Mesenchymal stem cell (in vitro differentiated cells and primary cell): Measurements from ENCODE around the gene HTR5A.

ENCODE experiments used
- DNase-seq: peaks from one replicate; pipeline ENCODE4 v3.0.0-alpha.2; 2013
- H2AFZ ChIP-seq: one replicate; pipeline ENCODE4 v1.6.1; 2013; ENCODE audit warnings: low read depth, mild to moderate bottlenecking, control low read depth, inconsistent platforms, low read length, moderate library complexity
- H2AK5ac ChIP-seq: 2 replicates; pipeline ENCODE4 v1.6.1; 2013; ENCODE audit warnings: low read length, moderate library complexity, mild to moderate bottlenecking, inconsistent platforms; ENCODE audit not compliant: severe bottlenecking
- H2BK120ac ChIP-seq: one replicate; pipeline ENCODE4 v1.6.1; 2013; ENCODE audit warnings: low read depth, mild to moderate bottlenecking, inconsistent platforms, low read length, moderate library complexity
- H2BK12ac ChIP-seq, 2 experiments: one replicate each; pipeline ENCODE4 v1.6.1; 2013; ENCODE audit warnings: inconsistent platforms in 2 of 2, low read length in 2 of 2, mild to moderate bottlenecking in 2 of 2, moderate library complexity in 2 of 2, control low read depth in 1 of 2
- H2BK15ac ChIP-seq: one replicate; pipeline ENCODE4 v1.6.1; 2013; ENCODE audit warnings: mild to moderate bottlenecking, low read depth, inconsistent platforms; ENCODE audit not compliant: poor library complexity, severe bottlenecking
- H2BK5ac ChIP-seq: 2 replicates; pipeline ENCODE4 v1.6.1; 2013; ENCODE audit warnings: low read depth, mild to moderate bottlenecking, low read length, control low read depth, inconsistent platforms; ENCODE audit not compliant: poor library complexity, severe bottlenecking
- H3K14ac ChIP-seq, 2 experiments: one replicate each; pipeline ENCODE4 v1.6.1; 2013; ENCODE audit warnings: inconsistent platforms in 2 of 2, low read length in 2 of 2, control low read depth in 1 of 2, mild to moderate bottlenecking in 1 of 2, moderate library complexity in 1 of 2
- H3K18ac ChIP-seq, 2 experiments: one replicate each; pipeline ENCODE4 v1.6.1; 2013; ENCODE audit warnings: inconsistent platforms in 2 of 2, low read length in 2 of 2, control low read depth in 1 of 2, low read depth in 1 of 2, mild to moderate bottlenecking in 1 of 2
- H3K23ac ChIP-seq, 2 experiments: one replicate each; pipeline ENCODE4 v1.6.1; 2013; ENCODE audit warnings: inconsistent platforms in 2 of 2, low read length in 2 of 2, mild to moderate bottlenecking in 2 of 2, moderate library complexity in 2 of 2, control low read depth in 1 of 2
- H3K27ac ChIP-seq: 2 replicates; pipeline ENCODE4 v1.5.1; 2013; ENCODE audit warnings: mild to moderate bottlenecking, moderate library complexity, low read length, control low read depth, inconsistent platforms; ENCODE audit not compliant: poor library complexity, severe bottlenecking
- H3K27me3 ChIP-seq, 2 experiments: 2 replicates each; pipeline versions ENCODE4 v1.6.1 to v1.7.0; 2013; ENCODE audit warnings: low read length in 2 of 2, mild to moderate bottlenecking in 2 of 2, moderate library complexity in 2 of 2, control low read depth in 1 of 2, inconsistent platforms in 1 of 2; ENCODE audit not compliant: control insufficient read depth in 1 of 2, insufficient read depth in 1 of 2
- H3K36me3 ChIP-seq, 2 experiments: 2 replicates each; pipeline versions ENCODE4 v1.6.1 to v1.7.0; 2013; ENCODE audit warnings: low read length in 2 of 2, control low read depth in 1 of 2, inconsistent platforms in 1 of 2, low read depth in 1 of 2, mild to moderate bottlenecking in 1 of 2; ENCODE audit not compliant: insufficient read depth in 2 of 2, control insufficient read depth in 1 of 2
- H3K4ac ChIP-seq, 2 experiments: one replicate each; pipeline ENCODE4 v1.6.1; 2013; ENCODE audit warnings: inconsistent platforms in 2 of 2, low read length in 2 of 2, mild to moderate bottlenecking in 2 of 2, moderate library complexity in 2 of 2, control low read depth in 1 of 2, low read depth in 1 of 2
- H3K4me1 ChIP-seq: 2 replicates; pipeline ENCODE4 v1.6.1; 2013; ENCODE audit warnings: low read depth, low read length, control low read depth; ENCODE audit not compliant: control insufficient read depth, insufficient read depth
- H3K4me2 ChIP-seq: 2 replicates; pipeline ENCODE4 v1.6.1; 2013; ENCODE audit warnings: low read length, mild to moderate bottlenecking, inconsistent platforms; ENCODE audit not compliant: poor library complexity, severe bottlenecking
- H3K4me3 ChIP-seq, 2 experiments: 2 replicates each; pipeline versions ENCODE4 v1.5.1 to v1.7.0; 2013; ENCODE audit warnings: low read length in 2 of 2, mild to moderate bottlenecking in 2 of 2, control low read depth in 1 of 2, low read depth in 1 of 2; ENCODE audit not compliant: insufficient read depth in 1 of 2
- H3K79me1 ChIP-seq: replicated peaks from 2 replicates; pipeline ENCODE4 v1.6.1; 2013; ENCODE audit warnings: mild to moderate bottlenecking, control low read depth, low read length, inconsistent platforms; ENCODE audit not compliant: poor library complexity, severe bottlenecking
- H3K9ac ChIP-seq: 2 replicates; pipeline ENCODE4 v1.7.0; 2013; ENCODE audit warnings: mild to moderate bottlenecking, low read length, moderate library complexity
- H3K9me3 ChIP-seq: 2 replicates; pipeline ENCODE4 v1.7.0; 2013; ENCODE audit warnings: mild to moderate bottlenecking, low read length; ENCODE audit not compliant: control insufficient read depth
- H4K8ac ChIP-seq: one replicate; pipeline ENCODE4 v1.6.1; 2013; ENCODE audit warnings: inconsistent platforms, mild to moderate bottlenecking, low read length, moderate library complexity
- H4K91ac ChIP-seq: one replicate; pipeline ENCODE4 v1.6.1; 2013; ENCODE audit warnings: mild to moderate bottlenecking, low read length, inconsistent platforms
- WGBS: methylation state at CpG from one replicate; pipeline ENCODE4 v1.1.7; 2013; ENCODE audit warnings: mixed read lengths; 5-methylcytosine and 5-hydroxymethylcytosine counted together

The HTR5A gene

DNA sequence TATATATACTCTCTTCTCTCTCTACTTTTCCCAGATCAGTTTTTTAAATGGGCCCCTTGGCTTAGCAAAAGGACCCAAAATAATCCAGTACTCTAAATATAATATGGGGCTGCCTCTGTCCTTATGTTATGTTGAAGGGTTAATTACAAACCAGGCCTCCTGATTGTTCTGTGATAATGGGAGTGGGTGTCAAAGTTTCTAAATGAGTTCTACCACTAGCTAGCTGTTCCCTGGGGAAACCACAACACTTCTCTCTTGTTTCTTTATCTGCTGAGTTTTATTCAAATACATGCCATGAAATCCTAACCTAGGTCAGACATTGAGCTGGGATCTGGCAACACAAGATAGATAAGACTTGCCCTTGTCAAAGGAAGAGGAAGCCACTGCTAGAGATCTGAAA is 3.8 kb downstream of the HTR5A start:
- no peaks in the 10 kb centered on the region for H3K79me1 ChIP-seq
- no peaks in the 10 kb centered on the region for H3K36me3 ChIP-seq
- no peak overlapping the region for H3K4ac ChIP-seq
- H2AK5ac ChIP-seq = no peak overlapping the region
- no peaks in the 10 kb centered on the region for H3K9me3 ChIP-seq
- H2BK12ac ChIP-seq = no peak overlapping the region
- peaks cover 6% of the 10 kb centered on the region for H3K4me1 ChIP-seq
- H3K9ac ChIP-seq = no peak overlapping the region
- no peak overlapping the region for H4K8ac ChIP-seq
- no peak overlapping the region for H2BK15ac ChIP-seq
- H4K91ac ChIP-seq = no peak overlapping the region
- H3K4me3 ChIP-seq = no peak overlapping the region
- no peak overlapping the region for H3K18ac ChIP-seq
- no peak overlapping the region for H2AFZ ChIP-seq
- H3K27ac ChIP-seq = no peak overlapping the region
- H2BK120ac ChIP-seq = no peak overlapping the region
- no peak overlapping the region for H3K23ac ChIP-seq
- DNase-seq = no peak
- no peak overlapping the region for H3K14ac ChIP-seq
- H3K27me3 ChIP-seq = peaks cover 13 to 27% of the 10 kb centered on the region in 2 experiments
- H2BK5ac ChIP-seq = no peak overlapping the region
- H3K4me2 ChIP-seq = no peak overlapping the region

DNA sequence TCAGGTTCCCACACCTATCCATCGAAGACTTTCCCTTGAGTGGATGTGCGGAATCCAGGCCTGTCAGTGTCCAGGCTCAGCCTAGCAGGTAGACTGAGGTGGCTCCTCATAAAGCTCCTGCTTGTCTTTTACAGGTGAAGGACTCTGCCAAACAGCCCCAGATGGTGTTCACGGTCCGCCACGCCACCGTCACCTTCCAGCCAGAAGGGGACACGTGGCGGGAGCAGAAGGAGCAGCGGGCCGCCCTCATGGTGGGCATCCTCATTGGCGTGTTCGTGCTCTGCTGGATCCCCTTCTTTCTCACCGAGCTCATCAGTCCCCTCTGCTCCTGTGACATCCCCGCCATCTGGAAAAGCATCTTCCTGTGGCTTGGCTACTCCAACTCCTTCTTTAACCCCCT is 13.9 kb downstream of the HTR5A start:
- Histone ChIP-seq H3K36me3 (no peaks in the 10 kb centered on the region), H3K4me3 (no peak overlapping the region), H3K79me1 (no peaks in the 10 kb centered on the region), H3K14ac (no peak overlapping the region), H2BK12ac (no peak overlapping the region), H2BK120ac (no peak overlapping the region), H2AK5ac (no peak overlapping the region), H3K27ac (no peak overlapping the region), H3K9ac (no peak overlapping the region), H3K4me2 (no peak overlapping the region), H3K27me3 (no peaks in the 10 kb centered on the region), H3K4me1 (no peaks in the 10 kb centered on the region), H2BK15ac (no peak overlapping the region), H4K8ac (no peak overlapping the region), H3K18ac (no peak overlapping the region), H2AFZ (no peak overlapping the region), H3K23ac (no peak overlapping the region), H3K9me3 (no peaks in the 10 kb centered on the region), H2BK5ac (no peak overlapping the region), H3K4ac (no peak overlapping the region), H4K91ac (no peak overlapping the region)
- no peak for DNase-seq
- WGBS = 90% methylated on average over 14 of the region's 14 CpGs

GRCh38 chr7:155084969-155085368 is 14.8 kb downstream of the HTR5A start:
- H3K18ac ChIP-seq = no peak overlapping the region
- no peak overlapping the region for H4K8ac ChIP-seq
- no peak overlapping the region for H3K4me3 ChIP-seq
- no peaks in the 10 kb centered on the region for H3K79me1 ChIP-seq
- H3K23ac ChIP-seq = no peak overlapping the region
- H3K27ac ChIP-seq = no peak overlapping the region
- no peak overlapping the region for H4K91ac ChIP-seq
- H2BK12ac ChIP-seq = no peak overlapping the region
- H2AFZ ChIP-seq = no peak overlapping the region
- H2BK5ac ChIP-seq = no peak overlapping the region
- H3K36me3 ChIP-seq = no peaks in the 10 kb centered on the region
- H3K4ac ChIP-seq = no peak overlapping the region
- no peak overlapping the region for H3K14ac ChIP-seq
- H3K9me3 ChIP-seq = no peaks in the 10 kb centered on the region
- H2AK5ac ChIP-seq = no peak overlapping the region
- no peak overlapping the region for H3K9ac ChIP-seq
- H3K27me3 ChIP-seq = no peaks in the 10 kb centered on the region
- no peak for DNase-seq
- H3K4me2 ChIP-seq = no peak overlapping the region
- no peaks in the 10 kb centered on the region for H3K4me1 ChIP-seq
- no peak overlapping the region for H2BK120ac ChIP-seq
- no peak overlapping the region for H2BK15ac ChIP-seq
- 31% methylated on average over 2 of the region's 5 CpGs for WGBS

- H2BK12ac ChIP-seq = no peak overlapping the region
- no peaks in the 10 kb centered on the region for H3K9me3 ChIP-seq
- no peak overlapping the region for H3K27ac ChIP-seq
- no peak overlapping the region for H3K18ac ChIP-seq
- no peak overlapping the region for H2BK5ac ChIP-seq
- DNase-seq = no peak
- no peak overlapping the region for H2BK15ac ChIP-seq
- no peaks in the 10 kb centered on the region for H3K79me1 ChIP-seq
- H3K9ac ChIP-seq = no peak overlapping the region
- no peak overlapping the region for H3K14ac ChIP-seq
- no peak overlapping the region for H2BK120ac ChIP-seq
- no peak overlapping the region for H4K91ac ChIP-seq
- no peak overlapping the region for H3K4me2 ChIP-seq
- H2AK5ac ChIP-seq = no peak overlapping the region
- H3K36me3 ChIP-seq = no peaks in the 10 kb centered on the region
- H4K8ac ChIP-seq = no peak overlapping the region
- WGBS = 55% methylated on average over 4 of the region's 4 CpGs
- H3K4ac ChIP-seq = no peak overlapping the region
- H3K27me3 ChIP-seq = peaks cover 0 to 3% of the 10 kb centered on the region in 2 experiments
- no peak overlapping the region for H3K4me3 ChIP-seq
- no peak overlapping the region for H3K23ac ChIP-seq
- H2AFZ ChIP-seq = no peak overlapping the region
- H3K4me1 ChIP-seq = no peaks in the 10 kb centered on the region
These were observed 20.6 kb downstream of the HTR5A start for GRCh38 chr7:155090684-155091083.
